HG03439 (cell line): ENCODE data around the gene HECW1.

Experiments used
- ATAC-seq: cut with Tn5 transposase; IDR thresholded peaks from one replicate; pipeline ENCODE4 v1.9.1; 2021; ENCODE audit warnings: mild to moderate bottlenecking, moderate library complexity; ENCODE audit not compliant: unreplicated experiment

Gene HECW1

DNA sequence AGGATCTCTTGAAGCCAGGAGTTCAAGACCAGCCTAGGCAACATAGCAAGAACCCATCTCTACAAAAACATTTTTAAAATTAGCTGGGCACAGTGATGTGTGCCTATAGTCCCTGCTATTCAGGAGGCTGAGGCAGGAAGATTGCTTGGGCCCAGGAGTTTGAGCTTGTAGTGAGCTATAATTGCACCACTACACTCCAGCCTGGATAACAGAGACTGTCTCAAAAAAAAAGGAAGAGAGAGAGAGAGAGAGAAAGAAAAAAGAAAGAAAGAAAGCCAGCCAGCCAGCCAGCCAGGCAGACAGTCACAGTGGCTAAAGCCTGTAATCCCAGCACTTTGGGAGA, 375.3 kb downstream of the HECW1 start:
- ATAC-seq, result no peak

DNA sequence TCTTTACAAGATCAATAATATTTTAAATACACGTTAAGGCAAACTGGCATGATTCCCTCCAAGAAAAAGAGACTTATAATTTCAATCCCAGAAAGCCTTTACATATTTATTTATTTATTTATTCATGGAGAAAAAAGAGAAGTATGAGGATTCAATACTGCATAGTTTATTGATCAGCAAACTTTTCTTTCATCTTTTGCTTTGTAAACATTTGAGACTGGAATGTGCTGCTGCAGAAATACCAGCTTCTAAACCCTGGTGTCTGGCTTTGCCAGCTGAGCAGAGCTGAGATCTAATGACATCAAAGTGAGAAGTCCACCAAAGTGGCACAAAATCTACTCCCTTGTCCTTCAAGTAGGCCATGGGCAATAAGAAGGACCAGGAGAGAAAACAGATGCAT, 376.8 kb downstream of the HECW1 start:
- ATAC-seq, result no peak

DNA sequence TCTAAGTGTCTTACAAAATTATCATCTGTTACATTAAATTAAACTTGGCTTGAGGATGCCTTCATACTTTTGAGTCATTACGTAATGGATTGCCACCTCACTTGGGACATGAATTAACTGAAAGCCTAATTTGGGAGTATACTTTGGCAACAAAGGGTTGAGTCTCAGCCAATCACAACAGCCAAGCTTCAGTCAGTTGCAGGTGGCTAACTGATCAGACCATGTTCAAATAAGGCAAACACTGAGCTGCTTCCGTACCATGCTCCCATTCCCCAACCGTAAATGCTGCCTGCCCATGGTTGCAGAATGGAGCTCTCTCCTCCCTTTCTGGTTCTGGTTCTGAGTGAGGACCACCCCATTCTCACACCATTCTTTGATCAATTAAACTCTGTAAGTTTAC, 377.6 kb downstream of the HECW1 start:
- ATAC-seq, result no peak

DNA sequence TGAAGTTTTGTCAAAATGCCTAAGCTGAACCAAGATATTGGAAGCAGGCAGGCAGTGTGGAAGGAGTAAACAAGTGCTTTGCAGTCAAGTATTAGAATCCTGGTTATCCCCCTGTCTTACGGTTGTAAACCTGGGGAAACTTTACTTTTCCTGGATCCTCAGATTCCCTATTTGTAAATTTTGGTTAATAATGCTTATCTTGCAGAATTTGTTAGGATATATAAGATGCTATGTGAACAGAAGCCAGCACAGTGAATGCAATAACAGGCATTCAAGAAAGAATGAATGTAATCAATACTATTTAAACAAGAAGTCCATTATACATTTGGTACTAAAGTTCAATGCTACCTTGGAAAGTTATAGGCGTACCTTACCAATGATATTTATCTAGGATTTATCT, 378.7 kb downstream of the HECW1 start:
- no peak for ATAC-seq

DNA sequence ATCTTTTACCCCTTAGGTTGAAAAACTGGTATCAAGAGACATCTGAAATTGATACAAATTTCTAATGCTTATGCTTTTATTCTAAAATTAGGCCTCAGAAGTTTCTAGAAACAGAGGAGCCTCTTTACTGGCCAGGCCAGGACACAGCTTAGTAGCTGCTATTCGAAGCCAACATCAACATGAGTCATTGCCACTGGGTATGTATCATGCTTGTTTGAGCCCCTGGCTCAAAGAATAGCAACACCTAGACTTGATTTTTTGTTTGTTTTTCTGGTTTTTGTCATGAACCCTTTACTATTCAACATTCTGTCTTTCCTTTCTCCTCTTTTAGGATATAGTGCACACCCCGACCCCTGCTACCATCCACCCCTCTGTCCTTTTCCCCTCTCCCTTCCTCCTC, 379.5 kb downstream of the HECW1 start:
- ATAC-seq, result no peak

DNA sequence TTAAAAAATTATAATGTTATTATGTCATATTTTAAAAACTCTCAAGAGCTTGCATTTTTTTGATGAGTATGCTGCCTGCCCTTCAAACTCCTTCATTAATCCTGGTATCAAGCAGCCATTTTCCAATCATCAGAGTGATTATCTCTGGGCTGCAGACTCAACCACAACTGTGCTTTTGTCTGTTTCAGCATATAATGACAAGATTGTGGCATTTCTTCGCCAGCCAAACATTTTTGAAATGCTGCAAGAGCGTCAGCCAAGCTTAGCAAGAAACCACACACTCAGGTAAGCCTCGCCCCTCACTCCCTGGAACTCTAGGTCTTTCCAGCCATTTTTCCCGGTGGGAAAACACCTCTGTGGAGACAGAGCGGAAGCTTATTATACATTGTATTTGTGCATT, 380.4 kb downstream of the HECW1 start:
- ATAC-seq, result no peak

DNA sequence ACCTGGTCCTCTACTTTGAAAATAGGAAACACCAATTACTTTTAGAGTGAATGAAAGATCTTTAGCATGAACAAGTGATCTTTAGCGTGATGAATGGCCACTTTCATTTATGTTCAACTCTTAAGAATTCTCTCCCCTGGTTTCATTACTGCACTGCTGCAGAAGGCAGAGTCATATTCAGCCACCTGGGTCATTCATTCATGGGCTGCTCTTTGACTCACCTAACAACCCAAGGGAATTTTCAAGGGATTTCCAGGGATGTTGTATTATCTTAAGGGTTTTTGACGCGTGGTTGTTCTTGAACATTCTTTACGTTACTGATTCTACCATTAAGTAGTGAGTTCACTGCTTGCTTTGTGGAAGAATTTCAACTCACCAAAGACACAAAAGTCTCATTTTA, 383.1 kb downstream of the HECW1 start:
- ATAC-seq, result peak; percentile 54

DNA sequence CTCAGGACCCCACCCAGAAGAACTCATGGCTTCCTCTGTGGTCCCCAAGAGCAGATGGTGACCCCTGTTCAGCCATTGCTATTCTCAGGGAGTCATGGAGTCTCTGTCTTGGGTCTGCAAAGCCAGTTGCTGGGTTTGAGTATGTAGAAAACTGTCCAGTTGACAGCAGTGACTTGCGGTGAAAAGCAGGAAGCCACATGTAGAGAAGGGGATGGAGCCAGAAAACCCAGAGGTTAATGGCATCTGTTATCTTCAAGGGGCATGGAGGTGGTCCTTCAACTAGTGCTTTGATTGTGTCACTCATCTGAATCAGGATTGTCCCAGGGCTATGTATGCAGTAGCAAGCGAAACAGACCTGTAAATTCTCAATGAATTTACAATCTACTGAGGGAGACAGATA, 384.1 kb downstream of the HECW1 start:
- no peak for ATAC-seq

DNA sequence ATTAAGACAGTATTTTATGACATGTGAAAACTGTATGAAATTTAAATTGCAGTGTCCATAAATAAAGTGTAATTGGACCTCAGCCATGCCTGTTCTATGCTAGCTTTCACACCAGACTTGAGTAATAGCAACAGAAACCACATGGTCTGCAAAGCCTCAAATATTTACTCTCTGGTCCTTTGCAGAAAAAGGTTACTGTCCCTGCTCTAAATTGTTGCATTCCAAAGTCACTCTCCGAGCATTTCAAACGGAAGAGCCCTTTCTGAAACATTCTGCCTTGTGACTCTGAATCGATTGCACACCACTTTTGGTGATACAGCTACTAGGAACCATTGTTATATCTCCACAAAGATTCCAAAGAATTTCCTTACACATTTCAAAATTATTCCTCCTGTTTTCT, 389.4 kb downstream of the HECW1 start:
- ATAC-seq, result no peak

DNA sequence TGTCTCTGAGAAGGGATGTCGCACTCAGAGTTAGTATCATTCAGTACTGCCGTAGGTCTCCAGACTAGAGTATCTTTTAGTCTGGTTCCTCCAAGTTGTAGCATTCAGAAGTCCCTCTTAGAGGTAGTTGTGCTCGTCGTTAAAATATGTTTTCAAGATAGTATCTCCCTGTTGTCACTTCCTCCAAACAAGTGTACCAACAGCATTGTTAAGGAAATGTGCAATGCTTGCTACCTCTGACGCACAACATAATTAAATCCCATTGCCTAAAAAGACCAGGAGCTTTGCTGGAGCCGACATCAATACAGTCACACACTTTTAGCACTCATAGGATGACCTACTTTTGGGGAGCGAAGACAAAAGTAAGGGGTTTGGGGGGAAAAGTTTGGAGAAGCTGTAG, 390.5 kb downstream of the HECW1 start:
- ATAC-seq, result no peak

DNA sequence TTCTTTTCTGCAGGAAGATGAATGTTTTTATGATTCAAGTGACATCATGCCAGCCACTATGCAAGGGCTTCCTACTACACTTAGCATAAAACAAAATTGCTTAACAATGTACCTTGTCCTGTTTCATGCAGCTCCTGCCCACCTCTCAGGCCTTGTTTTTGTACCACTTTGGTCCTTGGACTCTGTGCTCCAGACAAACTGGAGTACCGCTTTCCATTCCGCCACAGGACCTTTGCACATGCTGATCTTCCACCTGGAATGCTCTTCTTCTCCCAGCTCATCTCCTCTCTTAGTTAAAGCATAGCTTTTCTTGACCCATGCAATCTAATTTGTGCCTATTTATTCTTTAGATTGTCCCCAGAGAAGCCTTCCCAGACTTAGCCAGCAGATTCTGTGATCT, 393.0 kb downstream of the HECW1 start:
- no peak for ATAC-seq

DNA sequence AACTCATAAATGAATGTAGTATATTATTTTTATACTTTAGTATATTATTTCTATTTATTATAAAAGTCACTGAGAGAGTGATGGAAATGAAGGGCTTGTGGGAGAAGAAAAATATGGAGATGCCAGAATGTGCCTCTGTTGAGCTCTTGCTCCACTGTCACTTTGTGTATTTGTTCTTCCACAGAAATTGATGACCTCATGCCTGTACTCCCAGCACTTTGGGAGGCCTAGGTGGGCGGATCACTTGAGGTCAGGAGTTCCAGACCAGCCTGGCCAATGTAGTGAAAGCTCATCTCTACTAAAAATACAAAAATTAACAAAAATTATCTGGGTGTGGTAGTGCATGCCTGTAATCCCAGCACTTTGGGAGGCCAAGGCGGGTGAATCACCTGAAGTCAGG, 394.0 kb downstream of the HECW1 start:
- no peak for ATAC-seq

DNA sequence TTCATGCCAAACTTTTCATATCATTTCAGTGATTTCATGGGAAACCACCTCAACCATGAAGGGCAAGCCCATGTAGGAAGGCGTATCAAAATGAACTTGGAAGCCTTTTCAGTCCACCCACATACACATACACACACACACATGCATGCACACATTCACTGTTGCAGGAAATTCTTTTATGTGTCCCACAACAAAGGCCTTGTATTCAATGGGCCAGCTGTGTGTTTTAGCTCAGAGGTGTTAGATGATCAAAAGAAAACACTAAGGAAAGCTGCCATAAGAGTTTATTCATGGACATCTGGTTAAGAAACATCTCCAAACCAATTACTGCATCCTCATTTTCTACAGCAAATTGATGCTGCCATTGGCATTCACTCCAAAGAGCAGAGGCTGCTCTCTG, 396.0 kb downstream of the HECW1 start:
- ATAC-seq, result no peak

DNA sequence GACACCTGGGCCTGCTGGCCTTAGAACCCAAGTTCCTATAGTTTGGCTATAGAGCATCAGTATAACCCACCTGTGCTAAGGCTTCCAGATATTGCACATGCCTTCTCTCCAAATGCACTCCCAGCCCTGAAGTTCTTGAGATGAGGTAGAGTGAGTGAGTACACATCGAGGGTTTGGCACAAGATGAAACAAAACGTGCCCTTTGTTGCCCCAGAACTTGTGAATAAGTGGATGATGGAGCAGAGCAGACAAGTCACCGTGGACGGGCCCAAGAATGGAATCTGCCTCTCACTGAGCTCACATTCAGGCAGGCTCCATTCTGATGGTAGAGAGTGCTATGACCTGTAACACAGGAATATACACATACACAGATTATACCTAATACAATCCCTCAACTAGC, 397.5 kb downstream of the HECW1 start:
- ATAC-seq, result no peak

DNA sequence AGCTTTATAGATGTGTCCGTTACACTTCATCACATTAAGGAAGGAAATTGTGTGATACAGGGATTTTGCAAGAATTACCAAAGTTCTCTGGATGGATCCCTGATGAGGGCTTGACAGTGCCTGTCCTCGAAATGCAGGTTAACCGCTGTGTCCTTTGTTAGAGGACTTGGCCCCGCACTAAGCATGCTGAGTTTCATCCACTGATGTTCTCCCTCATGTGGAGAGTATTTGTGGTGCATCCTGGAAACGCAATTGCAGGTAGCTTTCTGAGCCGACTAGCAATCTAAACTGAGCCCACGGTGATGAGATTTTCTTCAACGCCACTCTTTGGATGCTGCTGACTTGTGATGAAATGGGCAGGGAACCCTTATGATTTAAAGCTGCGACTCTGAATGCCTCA, 398.6 kb downstream of the HECW1 start:
- ATAC-seq, result no peak

DNA sequence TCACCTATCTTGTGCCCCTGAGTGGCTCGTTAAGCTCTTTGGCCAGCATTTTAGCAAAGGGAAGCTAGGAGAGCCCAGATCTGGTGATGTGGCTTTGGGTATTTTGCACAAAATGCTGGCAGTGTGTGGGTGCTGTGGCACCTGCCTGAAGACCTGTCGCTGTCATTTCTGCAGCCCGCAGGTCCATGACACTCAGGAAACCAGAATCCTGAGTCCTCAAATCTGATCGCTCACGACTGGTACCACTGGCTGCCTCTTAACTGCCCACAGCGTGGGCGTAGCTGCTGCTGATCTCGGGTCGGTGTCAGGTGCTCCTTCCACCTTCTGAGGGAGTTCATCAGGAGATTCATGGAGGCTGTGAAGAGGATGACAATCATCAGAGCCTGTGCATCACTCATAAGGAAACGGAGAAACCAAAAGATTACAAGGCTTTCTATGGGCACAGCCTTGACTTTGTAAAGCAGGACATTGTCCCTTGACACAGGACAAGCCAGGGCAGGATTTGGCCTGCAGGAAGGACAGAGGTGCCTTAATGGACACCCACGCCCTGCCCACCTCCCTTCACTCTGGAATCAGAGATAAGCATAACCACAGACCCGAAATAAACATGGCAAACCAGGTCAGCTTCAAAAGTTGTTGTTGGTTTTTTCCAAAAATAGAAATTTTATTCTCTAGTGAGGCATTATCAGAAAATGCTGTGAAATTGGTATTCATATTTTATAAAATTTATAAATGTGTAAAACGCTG, 399.5 kb downstream of the HECW1 start:
- ATAC-seq, result no peak

DNA sequence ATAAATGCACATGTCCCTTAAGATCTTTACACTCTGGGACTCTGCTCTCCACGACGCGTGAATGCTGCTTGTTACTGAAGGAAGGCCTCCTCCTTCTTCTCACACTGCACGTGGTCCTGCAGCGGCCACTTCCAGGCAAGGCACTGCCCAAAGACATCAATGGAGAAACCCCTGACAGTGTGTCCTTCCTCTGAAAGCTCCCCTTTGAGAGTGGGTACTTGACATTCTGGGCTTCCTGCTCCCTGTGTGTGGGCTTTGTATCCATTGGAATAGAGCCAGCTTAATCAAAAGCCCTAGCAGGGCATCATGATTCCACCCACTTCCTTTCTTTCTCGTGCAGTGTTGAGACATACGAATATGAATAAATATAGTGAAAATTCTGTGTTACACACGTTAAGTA, 400.8 kb downstream of the HECW1 start:
- no peak for ATAC-seq

DNA sequence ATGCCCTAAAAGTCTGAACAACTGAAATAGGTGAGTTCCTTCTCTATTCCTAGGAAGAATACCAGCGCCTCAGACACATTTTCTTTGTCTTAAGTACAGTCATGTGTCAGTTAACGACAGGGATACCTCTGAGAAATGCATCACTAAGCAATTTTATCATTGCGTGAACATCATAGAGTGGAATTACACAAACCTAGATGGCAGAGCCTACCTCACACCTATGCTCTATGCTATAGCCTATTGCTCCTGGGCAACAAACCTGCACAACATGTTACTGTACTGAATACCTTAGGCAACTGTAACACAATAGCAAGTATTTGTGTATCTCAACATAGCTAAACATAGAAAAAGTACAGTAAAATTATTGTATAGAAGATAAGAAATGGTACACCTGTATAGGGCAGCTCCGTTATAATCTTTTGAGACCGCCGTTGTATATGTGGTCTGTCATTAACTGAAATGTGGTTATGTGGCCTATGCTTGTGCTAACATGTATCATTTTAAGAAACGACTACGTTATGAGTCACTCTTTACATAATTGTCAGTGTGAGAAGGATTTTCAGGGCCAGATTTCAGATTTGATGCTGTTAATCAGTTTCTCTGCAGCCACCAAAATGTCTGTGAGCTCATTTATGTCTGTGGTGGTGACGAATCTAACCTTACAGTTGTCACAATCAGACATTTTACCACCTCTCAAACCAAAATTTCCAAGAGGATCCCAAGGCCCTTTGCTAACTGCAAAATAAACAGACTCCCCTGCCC, 404.3 kb downstream of the HECW1 start:
- ATAC-seq, result no peak

DNA sequence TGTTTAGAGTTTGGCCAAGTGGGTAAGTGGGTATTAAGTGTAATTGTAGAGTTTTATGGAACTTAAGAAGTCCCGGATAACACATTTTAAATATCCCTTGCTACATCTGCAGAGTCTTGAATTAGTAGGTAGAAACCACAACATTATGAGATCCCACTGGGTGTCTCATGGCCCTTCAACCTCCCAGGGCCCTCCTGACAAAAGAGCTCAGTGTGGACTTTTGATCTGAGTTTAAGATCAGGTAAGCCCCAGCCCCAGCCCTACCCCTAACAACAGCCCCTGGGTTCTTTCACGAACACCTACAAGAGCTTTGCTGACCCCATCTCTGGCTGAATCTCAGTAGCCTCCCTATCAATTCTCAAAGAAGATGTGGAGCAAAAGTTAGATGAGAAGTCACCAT, 405.0 kb downstream of the HECW1 start:
- no peak for ATAC-seq

DNA sequence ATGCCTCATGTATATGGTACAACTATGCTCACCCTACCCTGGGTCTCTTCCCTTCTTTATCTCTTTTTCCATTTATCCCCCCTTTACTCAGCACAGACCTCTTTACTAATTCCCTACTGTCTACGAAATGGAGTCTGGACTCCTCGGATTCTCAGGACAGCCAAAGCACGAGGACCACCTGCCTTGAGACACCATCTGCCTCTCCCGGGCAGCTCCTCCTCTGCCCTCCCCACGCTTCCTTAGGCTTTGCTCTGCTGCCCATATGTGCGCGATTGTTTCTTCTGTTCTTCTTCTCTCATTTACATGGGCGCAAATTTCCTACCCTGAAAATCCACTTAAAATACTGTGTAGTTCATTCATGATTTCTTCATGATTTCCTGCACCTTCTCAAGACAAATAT, 407.8 kb downstream of the HECW1 start:
- no peak for ATAC-seq

DNA sequence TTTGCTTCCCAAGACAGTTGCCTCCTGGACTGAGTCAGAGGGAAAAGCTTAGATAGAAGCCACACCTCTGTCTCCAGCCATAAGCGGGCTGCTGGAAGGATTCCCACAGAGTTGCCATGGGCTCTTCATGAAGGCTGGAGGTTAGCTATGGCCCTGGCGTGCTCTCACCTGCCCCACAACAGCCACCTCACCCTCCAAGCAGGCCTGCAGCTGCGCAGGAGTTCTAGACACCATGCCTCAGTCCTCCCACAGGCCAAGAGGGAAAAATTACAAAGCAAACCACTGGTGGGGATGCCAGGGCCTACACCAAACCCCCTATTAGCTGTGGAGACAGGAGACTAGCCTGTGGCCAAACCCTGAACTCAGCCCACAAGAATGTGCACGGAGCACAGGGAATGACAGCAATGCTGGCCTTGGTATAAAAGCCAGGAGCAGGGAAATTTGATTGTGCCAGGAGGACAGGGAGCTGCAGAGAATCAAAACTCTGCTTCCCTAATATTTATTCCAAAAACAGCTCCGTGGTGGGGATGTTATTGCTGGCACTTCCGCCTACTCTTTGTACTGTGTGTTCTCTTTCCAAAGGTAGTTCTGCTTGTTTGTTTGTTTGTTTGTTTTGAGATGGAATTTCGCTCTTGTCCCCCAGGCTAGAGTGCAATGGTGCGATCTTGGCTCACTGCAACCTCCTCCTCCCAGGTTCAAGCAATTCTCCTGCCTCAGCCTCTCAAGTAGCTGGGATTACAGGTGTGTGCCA, 410.1 kb downstream of the HECW1 start:
- no peak for ATAC-seq
